GM18499 (cell line): ENCODE measurements around the gene HCRTR1.

Source experiments
- ATAC-seq: cut with Tn5 transposase; IDR thresholded peaks from one replicate; pipeline ENCODE4 v1.9.1; 2021; ENCODE audit warnings: moderate number of reproducible peaks; ENCODE audit not compliant: insufficient read depth, unreplicated experiment

Gene HCRTR1

DNA sequence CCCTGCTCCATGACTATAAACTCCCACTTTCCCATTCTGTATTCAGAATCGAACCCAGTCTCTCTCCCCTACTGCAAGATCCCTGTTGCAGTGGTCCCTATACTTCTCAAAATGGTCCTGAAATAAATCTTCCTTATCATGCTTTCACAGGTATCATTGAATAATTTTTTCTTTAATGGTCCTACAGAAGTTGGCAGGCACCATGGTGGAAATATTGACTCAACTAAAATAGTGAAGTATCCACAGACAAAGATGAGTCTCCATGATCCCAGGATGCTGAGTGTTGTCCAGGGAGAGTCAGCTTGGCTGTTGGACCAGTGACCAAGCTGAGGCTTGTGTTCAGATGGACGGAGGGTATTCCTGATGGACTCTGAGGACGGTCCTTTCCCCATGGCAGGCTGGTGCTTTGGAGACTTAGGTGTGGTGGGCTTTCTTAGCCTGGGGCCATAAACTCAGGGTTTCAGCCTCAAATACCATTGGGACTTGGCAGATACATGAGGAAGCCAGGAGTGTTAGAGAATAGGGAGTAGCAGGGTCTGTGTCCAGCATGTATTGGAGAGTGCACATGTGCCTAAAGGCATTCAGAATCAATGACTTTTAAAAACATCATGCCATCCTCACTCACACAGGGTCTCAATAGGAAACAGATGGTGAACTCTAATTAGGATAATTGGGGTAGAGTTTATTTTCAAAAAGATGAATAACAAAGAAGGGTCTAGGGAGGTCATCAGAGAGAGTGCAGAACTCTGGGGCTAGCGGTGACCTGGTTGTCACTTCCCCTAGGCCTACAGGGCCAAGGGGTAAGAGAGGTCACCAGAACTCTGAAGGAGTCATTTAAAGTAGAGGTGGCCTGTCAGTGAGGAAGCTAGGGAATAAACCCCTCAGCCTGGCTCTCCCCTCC lies 21.4 kb upstream of the HCRTR1 start:
- no peak for ATAC-seq

GRCh38 chr1:31596737-31597097 lies 20.8 kb upstream of the HCRTR1 start:
- no peak for ATAC-seq

- ATAC-seq = no peak
Observed at GRCh38 chr1:31598980-31599379, 18.5 kb upstream of the HCRTR1 start.

DNA sequence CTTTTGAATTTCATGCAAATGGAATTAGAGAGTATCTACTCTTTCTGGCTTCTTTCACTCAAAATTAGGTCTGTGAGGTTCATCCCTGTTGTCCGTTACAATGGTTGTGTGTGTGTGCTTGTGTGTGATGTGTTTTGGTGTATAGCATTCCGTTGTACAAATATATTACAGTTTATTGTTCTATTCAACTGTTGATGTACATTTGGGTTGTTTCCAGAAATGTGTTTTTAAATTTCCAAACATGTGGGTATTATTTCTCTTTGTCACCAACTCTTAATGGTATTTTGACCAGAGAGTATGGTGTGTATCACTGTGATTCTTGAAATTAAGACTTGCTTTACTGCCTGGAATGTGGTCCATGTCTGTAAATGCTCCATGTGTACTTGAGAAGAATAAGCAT lies 16.8 kb upstream of the HCRTR1 start:
- no peak for ATAC-seq

DNA sequence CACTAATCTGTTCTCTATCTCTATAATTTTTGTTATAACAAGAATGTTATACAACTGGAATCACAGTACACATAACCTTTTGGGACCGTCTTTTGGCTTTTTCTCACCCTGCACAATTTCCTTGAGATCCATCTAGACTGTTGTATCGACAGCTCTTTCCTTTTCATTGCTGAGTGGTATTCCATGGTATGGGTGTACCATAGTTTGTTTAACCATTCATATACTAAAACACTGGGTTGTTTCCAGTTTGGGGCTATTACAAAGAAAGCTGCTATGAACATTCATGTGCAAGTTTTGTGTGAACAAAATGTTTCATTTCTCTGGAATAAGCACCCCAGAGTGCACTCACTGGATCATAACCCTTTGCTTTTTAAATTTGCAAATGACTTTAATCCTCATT lies 15.4 kb upstream of the HCRTR1 start:
- no peak for ATAC-seq

- ATAC-seq = peak; percentile 84
Observed at GRCh38 chr1:31605908-31606427, 11.5 kb upstream of the HCRTR1 start.

DNA sequence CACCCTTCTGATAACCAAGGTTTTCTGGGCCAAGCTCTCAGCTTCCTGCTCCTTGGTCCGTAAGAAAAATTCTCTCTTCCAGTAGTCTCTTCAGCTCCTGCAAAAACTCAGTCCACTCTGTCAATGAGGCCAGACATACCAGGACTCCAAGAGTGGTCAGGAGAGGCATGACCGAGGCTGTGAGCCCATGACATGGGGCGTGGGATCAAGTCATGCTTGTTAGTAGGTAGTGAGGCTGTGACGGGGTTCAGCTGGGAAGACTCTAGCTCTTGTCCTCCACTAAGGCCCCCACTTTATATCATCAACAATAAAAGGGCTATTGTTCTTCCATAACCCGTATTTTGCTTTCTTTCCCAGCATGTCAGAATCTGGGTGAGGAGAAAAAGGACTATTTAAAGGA lies 10.1 kb upstream of the HCRTR1 start:
- no peak for ATAC-seq

DNA sequence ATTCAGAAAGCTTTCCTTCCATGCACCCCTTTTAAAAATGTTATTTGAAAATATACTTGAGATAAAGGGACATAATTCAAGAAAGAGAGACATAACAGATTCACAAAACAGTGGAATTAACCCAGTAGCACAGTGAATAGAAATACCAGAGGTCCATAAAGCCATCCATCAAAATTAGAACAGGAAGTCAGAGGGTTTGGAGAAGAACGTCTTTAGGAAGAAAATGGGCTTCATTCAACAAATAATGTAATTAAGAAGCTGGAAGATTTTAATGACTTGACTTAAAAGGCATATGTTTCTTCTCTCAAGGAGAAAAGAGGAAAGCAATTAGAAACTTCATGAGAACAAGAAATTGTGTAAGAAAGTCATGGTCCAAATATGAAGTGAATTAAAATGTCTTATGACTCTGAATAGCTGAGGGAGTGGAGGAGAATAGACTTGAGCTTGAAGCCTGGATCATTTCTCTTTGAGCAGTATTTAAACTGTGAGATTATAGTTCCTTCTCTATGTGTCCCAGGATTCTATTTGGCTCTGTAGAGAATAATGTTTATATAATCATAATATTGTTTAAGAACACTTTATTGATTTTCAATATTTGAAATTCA lies 7.9 kb upstream of the HCRTR1 start:
- ATAC-seq = no peak

- no peak for ATAC-seq
Observed at GRCh38 chr1:31614414-31615005, 3.0 kb upstream of the HCRTR1 start.

DNA sequence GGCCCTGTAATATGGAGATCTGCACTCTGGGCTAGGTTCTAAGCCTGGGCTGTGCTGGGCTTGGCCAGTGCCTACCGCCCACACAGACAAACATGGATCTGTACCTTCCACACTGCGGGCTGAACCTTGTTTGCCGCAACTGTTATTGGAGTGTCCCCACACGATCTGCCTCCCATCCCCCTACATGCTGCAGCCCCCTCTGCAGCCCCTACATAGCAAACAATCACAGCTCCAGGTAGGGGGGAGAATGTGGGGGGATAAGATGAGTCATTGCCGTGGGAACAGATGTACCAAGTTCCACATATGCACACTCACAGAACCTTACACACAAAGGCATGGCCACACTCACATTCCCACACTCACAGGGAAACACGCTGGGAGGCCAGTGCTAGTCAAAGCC lies 2.1 kb upstream of the HCRTR1 start:
- ATAC-seq = no peak

DNA sequence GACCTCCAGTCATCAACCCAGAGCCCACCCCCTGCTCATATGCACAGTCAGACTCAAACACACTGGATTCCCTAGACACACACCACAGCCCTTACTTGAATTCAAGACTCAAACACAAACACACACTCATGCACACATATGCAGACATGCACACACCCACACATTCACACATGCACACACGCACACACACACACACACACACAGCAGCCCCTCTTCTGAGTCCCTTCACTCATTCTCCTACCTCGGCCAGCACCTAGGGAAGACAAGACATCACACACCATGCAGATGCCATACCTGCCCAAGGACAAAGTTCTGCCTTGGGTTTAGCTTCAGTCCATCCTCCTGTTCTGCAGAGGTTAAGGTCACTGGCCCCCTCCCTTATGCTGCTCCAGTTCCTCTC lies 1.6 kb upstream of the HCRTR1 start:
- ATAC-seq = no peak

- no peak for ATAC-seq
Observed at GRCh38 chr1:31617916-31618746, 642 bp downstream of the HCRTR1 start.

- no peak for ATAC-seq
Observed at GRCh38 chr1:31618916-31619846, 1.7 kb downstream of the HCRTR1 start.

GRCh38 chr1:31620631-31621497 lies 3.4 kb downstream of the HCRTR1 start:
- ATAC-seq = no peak

GRCh38 chr1:31621498-31621820 lies 4.0 kb downstream of the HCRTR1 start:
- ATAC-seq = no peak

GRCh38 chr1:31621847-31622730 lies 4.6 kb downstream of the HCRTR1 start:
- no peak for ATAC-seq

GRCh38 chr1:31623365-31623764 lies 5.9 kb downstream of the HCRTR1 start:
- no peak for ATAC-seq

DNA sequence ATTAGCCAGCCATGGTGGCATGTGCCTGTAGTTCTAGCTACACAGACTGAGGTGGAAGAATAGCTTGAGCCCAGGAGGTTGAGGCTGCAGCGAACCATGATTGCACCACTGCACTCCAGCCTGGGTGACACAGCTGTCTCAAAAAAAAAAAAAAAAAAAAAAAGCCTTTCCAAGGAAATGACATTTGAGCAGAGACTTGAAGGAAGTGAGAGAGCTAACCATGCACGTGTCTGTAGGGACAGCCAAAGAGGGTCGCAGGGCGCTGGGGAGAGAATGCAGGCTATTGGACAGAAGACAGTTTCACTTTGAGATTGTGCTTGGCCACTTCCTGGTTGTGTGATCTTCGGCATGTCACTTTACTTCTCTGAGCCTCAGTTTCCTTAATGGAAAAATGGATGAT lies 6.8 kb downstream of the HCRTR1 start:
- no peak for ATAC-seq
